ENCODE data around the gene PIEZO2. TPM values are rescaled to one million over a fixed set of nuclear protein-coding genes. Genes with fewer than 3 reads are reported as not detected.

PIEZO2 gene
- total and polyA plus RNA-seq, 9 donors, result 2.0 to 8.5 (median 3.2) TPM

DNA sequence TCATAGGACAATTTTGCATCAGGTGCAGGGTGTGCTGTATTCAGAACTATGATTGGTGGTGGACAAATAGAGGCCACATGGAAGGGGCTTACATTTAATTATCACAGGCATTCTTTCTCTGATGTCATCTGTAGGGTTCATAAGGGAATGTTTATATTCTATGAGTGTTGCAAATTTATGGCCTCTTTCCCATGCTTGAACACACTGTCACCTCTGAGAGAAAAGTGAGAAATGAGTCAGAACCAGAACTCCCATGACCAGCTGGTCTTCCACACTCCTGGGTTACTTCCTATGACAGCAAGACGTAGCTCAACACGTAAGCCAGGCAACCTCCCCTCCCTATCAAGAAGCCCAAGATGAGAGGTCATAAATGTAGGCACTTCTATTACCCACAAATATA, 310.8 kb downstream of the PIEZO2 start:
- 87 to 90% (median 89%) methylated on average over 2 of the region's 2 CpGs for WGBS, 3 donors
- intact Hi-C loops (cut with DNase I), result no loop called here
- Histone ChIP-seq H3K4me3 (no peak overlapping the region), H3K36me3 (no peaks in the 10 kb centered on the region), H3K27ac (no peak overlapping the region), H3K9me3 (no peaks in the 10 kb centered on the region), H3K27me3 (no peaks in the 10 kb centered on the region), H3K4me1 (ENCODE audit: insufficient read depth) (no peaks in the 10 kb centered on the region)
- no peak for DNase-seq
- TF ChIP-seq POLR2A (IDR thresholded peaks at IDR 0.05) (no peak), EP300 (IDR thresholded peaks at IDR 0.05) (no peak)
- TF ChIP-seq, protein P1, sequence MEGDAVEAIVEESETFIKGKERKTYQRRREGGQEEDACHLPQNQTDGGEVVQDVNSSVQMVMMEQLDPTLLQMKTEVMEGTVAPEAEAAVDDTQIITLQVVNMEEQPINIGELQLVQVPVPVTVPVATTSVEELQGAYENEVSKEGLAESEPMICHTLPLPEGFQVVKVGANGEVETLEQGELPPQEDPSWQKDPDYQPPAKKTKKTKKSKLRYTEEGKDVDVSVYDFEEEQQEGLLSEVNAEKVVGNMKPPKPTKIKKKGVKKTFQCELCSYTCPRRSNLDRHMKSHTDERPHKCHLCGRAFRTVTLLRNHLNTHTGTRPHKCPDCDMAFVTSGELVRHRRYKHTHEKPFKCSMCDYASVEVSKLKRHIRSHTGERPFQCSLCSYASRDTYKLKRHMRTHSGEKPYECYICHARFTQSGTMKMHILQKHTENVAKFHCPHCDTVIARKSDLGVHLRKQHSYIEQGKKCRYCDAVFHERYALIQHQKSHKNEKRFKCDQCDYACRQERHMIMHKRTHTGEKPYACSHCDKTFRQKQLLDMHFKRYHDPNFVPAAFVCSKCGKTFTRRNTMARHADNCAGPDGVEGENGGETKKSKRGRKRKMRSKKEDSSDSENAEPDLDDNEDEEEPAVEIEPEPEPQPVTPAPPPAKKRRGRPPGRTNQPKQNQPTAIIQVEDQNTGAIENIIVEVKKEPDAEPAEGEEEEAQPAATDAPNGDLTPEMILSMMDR (IDR thresholded peaks at IDR 0.05), result no peak

DNA sequence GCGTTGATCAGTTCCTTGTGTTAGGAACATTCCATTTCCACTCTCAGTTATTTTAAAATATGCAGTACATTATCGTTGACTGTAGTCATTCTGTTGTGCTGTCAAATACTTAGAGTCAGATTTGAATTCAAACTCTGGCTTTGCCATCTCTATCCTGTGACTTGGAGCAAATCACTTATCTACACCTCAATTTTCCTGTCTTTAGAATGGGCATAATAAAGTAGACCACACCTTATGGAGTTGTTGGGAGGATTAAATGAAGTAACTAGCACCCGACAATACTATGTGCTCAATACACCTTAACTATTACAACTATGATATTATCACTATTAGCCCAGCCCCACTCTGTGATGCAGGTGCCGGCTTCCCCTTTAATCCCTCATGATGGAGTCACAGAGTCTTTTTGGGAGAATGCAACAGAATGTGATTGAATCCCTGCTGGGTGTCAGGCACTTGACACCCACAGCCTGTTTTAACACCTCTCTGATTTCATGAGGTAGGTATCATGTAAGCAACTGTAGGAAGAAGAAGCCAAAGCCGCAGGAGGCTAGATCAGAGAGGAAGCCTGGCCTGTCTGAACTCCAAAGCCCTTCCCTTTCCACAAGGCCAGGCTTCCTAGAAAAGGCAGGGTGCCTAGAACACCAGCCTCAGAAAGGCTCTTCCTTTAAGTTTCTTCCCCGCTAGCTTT, 315.1 kb downstream of the PIEZO2 start:
- Histone ChIP-seq H3K4me3 (no peak overlapping the region), H3K36me3 (no peaks in the 10 kb centered on the region), H3K9me3 (no peaks in the 10 kb centered on the region), H3K27ac (no peak overlapping the region), H3K4me1 (ENCODE audit: insufficient read depth) (no peaks in the 10 kb centered on the region), H3K27me3 (no peaks in the 10 kb centered on the region)
- no peak for DNase-seq
- 90 to 93% (median 90%) methylated on average over 6 of the region's 6 CpGs for WGBS, 3 donors
- intact Hi-C loops (cut with DNase I), result no loop called here
- no peak for TF ChIP-seq POLR2A (IDR thresholded peaks at IDR 0.05)
- no peak for TF ChIP-seq EP300 (IDR thresholded peaks at IDR 0.05)
- TF ChIP-seq, protein P1 (IDR thresholded peaks at IDR 0.05), result no peak

DNA sequence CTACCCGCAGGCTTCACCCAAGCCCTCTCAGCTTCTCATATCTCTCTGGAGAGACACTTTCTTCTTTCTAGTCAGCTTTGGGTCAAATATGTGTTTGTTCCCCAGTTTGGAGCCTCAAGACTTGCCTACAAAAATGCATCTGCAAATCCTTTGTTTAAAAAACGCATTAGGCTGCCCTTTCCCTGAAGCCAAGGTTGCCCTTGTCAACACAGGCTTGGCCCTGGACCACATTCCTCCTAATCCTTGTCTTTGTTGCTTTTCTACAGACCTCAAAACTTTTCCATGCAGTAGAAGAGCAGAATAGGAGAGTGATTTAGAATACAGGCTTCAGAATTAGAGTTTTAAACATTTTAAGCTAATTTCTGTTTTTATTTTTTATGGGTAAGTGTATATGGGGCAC, 315.7 kb downstream of the PIEZO2 start:
- Histone ChIP-seq H3K27ac (no peak overlapping the region), H3K4me1 (ENCODE audit: insufficient read depth) (no peaks in the 10 kb centered on the region), H3K4me3 (no peak overlapping the region), H3K27me3 (no peaks in the 10 kb centered on the region), H3K9me3 (no peaks in the 10 kb centered on the region), H3K36me3 (no peaks in the 10 kb centered on the region)
- intact Hi-C loops (cut with DNase I), result no loop called here
- no peak for DNase-seq
- TF ChIP-seq, protein P1 (IDR thresholded peaks at IDR 0.05), result no peak
- TF ChIP-seq POLR2A (IDR thresholded peaks at IDR 0.05) (no peak), EP300 (IDR thresholded peaks at IDR 0.05) (no peak)
- WGBS, 3 donors, result 20 to 48% (median 35%) methylated on average over 2 of the region's 2 CpGs

DNA sequence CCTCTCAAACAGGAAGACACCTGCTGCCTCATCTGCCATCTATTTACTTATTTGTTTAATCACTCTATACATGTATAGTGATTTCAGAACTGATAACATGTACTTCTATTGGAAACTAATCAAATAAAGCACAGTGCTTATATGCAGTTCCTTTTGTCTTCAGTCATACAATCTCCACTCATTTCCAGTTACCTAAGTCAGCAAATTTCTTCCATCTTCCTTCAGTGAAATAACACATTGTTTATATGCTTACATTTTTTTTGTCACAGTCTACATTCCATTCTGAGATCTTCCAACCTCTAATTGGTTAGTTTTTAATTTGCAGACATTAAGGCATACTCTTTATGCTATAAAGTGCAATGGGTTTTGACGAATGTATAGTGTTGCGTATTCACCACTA, 323.0 kb downstream of the PIEZO2 start:
- Histone ChIP-seq H3K4me1 (ENCODE audit: insufficient read depth) (no peaks in the 10 kb centered on the region), H3K27me3 (no peaks in the 10 kb centered on the region), H3K36me3 (no peaks in the 10 kb centered on the region), H3K4me3 (no peak overlapping the region), H3K9me3 (no peaks in the 10 kb centered on the region), H3K27ac (no peak overlapping the region)
- no peak for DNase-seq
- TF ChIP-seq EP300 (IDR thresholded peaks at IDR 0.05), result no peak
- TF ChIP-seq POLR2A (IDR thresholded peaks at IDR 0.05), result no peak
- TF ChIP-seq, protein P1 (IDR thresholded peaks at IDR 0.05), result no peak
- WGBS, 3 donors, result 92 to 99% (median 92%) methylated on average over 2 of the region's 2 CpGs
- intact Hi-C loops (cut with DNase I), result no loop called here

All from ovary (tissue), 9 donors.